Measurements from ENCODE around the gene CORO1C.

Gene CORO1C

DNA sequence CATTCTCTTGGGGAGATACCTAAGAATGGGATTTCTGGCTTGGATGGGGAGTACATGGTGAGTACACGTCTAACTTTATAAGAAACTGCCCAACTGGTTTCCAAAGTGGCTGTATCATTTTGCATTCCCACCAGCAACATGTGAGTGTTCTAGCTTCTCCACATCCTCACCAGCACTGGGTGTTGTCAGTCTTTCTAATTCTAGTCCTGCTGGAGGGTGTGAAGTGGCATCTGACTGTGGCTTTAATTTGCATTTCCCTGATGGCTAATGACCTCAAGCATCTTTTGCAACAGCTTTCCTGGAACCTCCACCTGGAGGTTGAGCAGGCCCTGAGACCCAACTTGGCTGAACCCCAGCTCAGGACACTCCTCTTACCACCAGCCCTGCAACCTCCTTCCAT lies 115.4 kb downstream of the CORO1C start:
- no peak for DNase-seq (ENCODE audit: low spot score)

DNA sequence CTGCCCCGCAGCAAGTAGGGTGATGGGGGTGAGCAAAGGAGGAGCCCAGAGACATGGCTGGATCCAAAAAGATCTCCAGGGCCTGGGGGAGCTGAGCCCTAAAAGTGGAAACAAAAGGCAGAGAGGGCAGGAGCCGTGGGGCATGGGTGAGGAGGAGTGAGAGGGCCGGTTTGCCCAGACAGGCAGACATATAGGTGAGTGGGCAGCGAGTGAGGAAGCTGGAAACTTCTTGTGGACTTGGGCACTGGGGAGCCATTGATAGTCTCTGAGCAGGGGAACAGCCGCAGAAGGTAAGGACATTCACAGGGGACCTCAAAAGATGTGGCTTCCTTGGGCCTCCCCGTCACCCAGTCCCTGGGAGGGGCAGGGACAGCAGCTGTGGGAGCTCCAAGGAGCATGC lies 116.7 kb downstream of the CORO1C start:
- no peak for DNase-seq (ENCODE audit: low spot score)

DNA sequence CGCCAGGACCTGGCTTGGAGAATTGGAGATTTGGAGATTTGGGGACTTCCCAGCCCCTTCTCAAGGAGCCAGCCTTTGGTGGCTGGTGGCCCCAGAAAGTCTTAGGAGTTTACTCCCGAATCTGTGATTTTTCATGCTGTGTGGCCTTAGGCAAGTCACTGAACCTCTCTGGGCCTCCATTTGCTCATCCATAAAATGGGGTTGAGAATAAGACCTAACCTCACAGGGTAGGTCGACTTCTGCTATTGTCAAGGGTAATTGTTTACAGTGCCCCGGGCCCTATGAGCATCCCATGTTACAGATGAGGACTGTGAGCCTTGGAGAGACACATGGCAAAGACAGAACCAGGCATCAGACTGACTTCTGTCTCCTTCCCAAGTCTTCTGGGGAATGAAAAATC lies 117.3 kb downstream of the CORO1C start:
- no peak for DNase-seq (ENCODE audit: low spot score)

DNA sequence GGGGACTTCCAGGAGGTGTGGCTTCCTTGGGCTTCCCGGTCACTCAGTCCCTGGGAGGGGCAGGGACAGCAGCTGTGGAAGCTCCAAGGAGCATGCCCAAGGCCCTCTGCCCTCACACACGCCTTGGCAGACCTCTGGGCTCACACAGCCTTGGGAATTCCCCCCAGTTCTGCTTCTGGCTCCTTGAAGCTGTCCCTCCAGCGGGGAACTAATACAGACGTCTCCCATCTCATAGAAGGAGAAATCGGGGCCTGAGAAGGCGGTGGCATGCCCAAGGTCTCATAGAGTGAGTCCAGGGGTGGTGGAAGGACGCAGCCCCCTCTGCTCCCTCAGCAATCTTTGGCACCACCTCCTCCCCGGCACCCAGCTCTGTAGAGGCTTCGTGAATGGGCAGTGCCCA lies 117.8 kb downstream of the CORO1C start:
- DNase-seq (ENCODE audit: low spot score) = no peak

DNA sequence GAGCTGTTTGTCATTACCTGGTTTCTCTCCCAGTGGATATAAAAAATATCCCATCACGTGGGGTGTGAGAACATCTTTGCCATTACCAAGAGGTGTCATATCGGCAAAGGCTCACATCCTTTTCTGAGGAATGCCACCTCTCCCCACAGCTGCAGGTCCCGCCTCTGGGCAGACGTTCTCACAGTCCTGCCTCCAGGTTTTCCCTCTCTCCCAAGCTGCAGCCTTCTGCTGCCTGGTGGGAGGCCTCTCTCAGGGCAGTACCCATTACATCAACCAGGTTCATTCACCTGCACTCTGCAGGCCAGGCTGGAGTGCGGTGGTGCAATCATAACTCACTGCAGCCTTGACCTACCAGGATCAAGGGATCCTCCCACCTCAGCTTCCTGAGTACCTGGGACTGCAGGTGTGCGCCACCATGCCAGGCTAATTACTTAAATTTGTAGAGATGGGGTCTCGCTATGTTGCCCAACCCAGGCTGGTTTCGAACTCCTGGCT lies 118.5 kb downstream of the CORO1C start:
- DNase-seq (ENCODE audit: low spot score) = no peak

DNA sequence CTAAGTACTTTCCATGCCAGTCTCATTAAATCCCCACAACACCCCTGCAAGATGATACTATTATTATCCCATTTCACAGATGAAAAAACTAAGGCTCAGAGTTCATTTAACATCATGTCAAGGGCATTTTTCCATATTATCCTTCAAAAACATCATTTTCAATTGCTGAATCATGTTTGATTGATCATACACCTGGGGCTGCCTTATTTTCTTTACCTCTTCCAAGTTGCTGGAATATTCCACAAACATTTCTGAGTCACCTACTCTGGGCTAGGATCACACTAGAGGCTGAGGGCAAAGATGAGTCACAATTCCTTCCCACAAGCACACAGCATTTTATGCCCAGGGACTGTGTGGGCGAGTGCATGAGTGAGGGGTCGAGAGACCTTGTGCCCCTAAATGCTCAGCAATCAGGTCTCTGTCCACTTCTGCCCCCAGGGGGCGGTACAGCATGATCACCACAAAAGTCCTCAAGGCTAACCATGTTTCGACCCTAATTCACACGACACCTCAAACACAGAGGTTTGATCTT lies 119.4 kb downstream of the CORO1C start:
- DNase-seq (ENCODE audit: low spot score) = no peak

DNA sequence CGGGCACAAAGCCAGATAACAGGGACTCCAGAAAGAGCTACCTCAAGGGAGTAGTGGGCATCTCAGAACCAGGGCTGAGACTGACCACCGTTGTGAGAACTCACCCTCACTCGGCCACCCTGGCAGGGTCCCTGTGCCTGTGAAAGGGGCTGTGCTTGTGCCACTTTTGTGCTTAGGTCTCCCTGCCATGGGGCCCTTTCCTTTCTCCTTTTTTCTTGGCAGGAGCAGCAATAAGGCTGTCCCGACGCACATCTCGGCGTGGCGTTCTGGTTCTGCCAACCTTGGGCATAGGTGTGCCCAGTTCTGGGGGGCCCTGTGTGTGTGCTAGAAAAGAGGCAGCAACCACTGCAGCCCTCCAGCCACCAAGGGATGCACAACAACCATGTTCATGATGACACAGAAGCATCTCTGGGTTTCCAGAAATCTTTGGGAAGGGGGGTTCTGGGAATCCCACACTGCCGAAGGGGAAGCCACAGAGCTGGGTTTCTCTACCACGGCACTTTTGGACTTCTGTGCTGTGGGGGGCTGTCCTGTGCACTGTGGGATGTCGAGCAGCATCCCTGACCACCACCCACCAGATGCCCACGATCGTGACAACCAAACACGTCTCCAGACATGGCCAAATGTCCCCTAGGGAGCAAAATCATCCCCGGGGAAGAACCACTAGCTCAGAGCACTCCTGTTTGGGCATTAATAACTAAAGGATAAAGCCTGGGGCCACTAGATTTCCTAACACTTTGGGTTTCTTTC lies 120.3 kb downstream of the CORO1C start:
- DNase-seq (ENCODE audit: low spot score) = no peak

DNA sequence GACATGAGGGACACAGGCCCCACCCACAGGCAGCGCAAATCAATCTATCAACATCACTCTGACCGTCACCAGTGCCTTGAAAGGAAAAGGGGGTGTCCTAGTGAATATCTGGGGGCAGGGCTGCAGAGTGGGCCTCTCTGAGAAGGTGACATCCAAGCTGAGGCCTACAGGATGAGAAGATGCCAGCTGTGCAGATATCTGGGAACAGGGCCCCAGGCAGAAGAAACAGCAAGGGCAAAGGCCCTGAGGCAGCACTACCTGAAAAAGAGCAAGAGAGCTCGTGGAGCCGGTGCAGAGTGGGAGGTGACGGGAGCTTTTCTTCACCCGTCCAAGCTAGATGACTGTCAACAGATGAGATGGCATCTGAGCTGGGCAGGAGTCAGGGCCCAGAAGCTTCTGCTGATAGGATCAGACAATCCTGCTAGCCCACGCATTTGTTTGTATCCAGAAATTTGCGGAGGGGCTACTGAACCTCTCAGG lies 120.9 kb downstream of the CORO1C start:
- DNase-seq (ENCODE audit: low spot score) = no peak

DNA sequence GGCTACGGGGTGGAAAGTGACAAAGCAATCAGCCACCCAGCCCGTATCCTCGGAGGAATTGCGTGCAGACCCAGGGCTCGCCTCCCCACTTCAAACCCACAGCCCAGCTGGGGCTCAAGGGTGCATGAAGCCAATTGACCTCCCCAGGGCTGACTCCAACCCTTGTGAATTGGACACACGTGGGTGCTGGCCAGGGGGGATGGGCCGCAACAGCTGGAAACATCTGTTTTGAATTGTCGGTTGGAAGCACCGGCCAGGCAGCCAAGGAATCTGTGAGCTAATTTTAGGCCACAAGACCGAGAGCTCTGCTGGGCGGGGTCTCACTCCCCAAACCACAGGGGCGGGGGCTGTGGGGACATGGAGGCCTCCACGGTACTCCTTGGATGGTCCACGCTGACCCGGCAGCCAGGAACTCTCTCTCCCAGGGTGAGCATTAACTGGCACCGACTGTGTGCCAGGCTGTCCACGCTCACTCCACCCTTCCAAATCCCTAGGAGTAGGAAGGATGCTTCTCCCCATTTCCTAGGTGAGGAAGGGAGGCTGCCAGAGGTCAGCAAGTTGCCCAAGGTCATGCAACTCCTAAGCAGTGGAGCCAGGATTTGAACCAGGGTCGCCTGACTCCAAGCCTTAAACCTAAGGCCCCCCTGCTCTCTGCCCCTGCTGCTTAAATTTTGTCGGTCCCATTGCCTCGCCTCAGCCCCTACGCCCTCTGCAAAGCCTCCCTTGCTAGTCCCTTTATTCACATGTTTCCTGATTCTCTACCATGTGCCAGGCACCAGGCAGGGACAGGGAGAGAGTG lies 121.6 kb downstream of the CORO1C start:
- no peak for DNase-seq (ENCODE audit: low spot score)

DNA sequence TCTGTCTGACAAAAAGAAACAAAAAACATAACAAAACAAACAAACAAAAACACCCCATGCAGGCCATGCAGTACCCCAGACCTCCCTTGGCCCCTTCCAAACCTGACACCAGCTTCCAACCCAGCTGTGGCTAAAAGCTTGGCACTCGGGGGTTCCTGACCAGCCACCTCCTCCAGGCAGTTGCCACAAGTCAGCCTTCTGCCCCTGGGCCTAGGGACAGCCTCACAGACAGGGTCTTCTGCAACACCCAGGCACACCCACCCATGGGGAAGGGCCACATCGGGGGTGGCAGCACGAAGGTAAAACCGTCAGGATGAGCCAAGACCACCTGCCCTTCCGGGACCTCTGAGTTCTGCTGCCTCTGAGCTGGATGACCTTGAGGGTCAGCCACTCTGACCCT lies 122.7 kb downstream of the CORO1C start:
- DNase-seq (ENCODE audit: low spot score) = no peak

DNA sequence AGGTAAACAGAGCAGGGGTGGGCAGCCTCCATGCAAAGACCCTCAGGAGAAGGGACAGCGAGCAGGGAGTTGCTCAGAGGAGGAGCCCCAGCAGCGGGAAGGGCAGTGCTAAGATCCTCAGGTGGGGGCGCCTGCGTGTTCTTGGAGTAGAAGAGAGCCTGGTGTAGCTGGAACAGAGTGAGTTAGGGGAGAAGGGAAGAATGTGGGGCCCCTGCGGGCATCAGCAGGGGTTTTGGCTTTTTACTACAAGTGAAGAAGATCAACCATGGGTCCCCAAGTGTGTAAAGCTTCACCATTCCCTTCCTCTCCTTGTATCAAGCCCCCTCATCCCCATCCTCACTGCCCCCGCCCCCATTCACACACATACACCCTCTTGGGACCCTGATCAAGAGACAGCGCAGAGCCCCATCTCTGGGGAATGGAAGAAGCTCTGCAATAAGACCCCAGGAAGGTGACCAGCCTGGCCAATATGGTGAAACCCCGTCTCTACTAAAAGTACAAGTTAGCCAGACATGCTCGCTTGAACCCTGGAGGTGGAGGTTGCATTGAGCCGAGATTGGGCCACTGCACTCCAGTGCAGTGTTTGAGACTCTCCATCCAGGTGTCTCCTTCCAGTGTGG lies 123.2 kb downstream of the CORO1C start:
- no peak for DNase-seq (ENCODE audit: low spot score)

DNA sequence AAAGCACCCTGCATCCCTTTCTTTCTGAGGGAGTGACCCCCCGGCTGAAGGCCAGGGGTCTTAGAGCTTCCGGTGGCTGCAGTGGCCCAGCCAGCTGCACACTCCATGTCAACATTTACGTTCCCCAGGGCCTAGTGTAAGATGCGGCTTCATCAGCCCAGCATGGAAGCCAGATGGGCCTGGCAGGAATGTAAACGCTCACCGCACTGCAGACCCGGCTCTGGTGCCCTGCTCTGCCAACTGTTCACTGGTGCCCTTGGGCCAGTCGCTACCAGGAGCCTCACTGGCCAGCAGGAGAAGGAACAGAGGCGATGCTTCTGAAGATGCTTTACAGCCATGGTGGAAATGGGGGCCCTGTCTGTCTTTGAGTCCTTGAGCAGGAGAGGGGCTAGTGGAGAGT lies 124.8 kb downstream of the CORO1C start:
- DNase-seq (ENCODE audit: low spot score) = no peak

DNA sequence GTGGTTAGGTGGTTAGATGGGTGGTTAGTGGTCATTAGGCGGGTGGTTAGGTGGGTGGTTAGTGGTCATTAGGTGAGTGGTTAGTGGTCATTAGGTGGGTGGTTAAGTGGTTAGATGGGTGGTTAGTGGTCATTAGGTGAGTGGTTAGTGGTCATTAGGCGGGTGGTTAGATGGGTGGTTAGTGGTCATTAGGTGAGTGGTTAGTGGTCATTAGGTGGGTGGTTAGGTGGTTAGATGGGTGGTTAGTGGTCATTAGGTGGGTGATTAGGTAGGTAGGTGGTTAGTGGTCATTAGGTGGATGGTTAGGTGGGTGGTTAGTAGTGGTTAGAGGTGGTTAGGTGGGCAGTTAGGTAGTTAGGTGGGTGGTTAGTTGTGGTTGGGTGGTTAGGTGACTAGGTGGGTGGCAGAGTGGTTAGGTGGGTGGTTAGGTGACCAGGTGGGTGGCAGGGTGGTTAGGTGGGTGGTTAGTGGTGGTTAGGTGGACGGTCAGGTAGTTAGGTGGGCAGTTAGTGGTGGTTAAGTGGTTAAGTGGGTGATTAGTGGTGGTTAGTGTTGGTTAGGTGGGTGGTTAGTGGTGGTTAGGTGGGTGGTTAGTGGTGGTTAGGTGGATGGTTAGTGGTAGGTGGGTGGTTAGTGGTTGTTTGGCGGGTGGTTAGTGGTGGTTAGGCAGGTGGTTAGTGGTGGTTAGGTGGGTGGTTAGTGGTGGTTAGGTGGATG lies 125.5 kb downstream of the CORO1C start:
- DNase-seq (ENCODE audit: low spot score) = no peak

DNA sequence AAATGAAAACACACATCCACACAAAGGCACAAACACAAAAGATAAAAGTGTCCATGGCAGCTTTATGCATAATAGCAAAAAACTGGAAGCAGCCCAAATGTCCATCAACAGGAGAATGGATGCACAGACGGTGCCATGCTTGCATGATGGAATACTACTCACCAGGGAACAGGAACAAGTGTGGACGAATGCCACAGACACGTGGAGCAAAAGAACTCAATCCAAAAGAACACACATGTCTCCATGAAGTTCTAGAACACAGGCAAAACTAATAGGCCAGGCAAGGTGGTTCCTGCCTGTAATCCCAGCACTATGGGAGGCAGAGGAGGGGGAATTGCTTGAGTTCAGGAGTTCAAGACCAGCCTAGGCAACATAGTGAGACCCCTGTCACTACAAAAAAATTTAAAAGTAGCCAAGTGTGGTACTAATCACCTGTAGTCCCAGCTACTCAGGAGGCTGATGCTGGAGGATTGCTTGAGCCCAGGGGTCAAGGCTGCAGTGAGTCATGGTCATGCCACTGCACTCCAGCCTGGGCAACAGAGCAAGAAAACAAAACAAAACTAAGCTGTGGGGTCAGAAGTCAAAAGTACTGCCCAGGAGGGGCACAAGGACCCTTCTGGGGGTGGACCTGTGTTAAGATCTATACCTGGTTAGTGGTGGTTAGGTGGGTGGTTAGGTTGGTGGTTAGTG lies 126.2 kb downstream of the CORO1C start:
- no peak for DNase-seq (ENCODE audit: low spot score)

DNA sequence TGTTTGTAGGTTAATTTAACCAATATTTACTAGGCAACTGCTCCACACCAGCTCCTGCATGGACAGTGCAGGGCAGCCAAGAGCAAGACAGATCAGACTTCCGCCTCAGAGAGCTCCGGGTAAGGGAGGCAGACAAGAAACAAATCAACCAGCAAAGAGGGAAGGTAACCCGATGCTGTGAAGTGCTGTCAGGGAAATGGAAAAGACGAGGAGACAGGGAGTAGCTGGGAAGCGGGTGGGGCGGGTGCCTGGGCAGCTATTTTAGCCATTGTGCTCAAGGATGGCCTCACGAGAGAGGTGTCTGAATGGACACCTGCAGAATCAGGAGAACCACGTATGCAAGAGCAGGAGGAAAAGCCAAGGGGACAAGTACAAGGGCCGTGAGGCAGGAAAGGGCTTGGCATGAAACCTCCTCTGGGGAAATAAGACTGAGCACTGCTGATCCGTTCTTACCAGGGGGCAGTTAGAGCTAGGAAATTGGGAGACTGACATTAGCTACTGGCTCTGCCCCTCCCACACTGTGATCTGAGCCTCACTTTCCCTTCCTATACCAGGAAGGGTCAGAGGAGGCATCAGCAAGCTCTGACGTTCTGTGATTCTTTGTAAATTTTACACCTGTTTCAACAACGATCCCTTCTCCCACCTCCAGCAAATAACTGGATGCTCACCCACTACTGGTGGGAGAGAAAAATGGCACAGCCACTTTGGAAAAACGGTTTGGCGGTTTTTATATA lies 126.9 kb downstream of the CORO1C start:
- DNase-seq (ENCODE audit: low spot score) = no peak

DNA sequence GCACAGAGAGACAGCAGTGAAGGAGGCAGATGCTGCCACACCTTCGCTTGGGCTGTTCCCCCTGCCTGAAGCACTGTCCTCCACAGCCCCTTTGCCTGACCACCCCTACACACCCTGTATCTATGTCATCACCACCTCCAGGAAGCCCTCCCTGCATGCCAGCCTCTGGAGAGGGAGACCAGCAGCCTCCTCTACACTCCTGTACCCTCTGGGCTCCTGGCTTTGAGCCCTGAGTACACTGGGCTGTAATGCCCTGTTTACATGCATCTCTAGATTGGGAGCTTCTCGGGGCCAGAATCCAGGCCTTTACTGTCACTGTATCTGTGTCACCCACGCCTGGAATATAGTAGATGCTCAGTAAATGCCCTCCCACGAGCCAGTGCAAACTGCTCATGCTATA lies 127.6 kb downstream of the CORO1C start:
- DNase-seq (ENCODE audit: low spot score) = no peak

DNA sequence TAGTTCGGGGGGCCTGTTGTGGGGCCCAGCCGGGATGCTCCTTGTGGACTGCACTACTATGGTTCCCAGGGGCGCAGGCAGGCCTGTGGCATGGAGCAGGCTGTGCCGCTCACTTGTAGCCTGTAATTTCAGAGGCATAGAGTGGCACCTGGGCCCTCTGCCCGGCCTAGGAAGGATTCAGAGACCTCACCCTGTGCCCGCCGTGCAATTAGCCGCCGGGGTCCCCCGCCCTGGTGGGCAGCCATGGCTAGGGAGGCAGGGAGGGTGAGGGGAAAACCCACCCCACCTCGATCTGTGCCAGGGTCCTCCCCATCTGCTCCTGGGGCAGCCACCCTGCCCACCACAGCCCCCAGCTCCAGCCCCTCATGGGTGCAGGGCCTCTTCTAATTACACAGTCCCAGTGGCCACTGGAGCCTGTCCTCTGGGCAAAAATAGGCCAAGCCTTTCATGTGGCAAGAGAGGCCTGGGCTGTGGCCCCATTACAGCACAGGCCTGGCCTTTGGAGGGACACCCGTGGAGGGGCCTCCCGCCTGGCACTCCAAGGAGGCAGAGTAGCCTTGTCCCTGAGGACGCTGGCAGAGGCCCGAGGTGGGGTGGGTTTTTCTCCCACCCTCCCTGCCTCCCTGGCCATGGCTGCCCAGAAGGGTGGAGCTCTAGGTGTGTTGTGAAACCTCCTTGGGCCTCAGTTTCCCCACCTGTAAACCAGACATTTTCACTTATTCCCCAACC lies 128.2 kb downstream of the CORO1C start:
- DNase-seq (ENCODE audit: low spot score) = no peak

DNA sequence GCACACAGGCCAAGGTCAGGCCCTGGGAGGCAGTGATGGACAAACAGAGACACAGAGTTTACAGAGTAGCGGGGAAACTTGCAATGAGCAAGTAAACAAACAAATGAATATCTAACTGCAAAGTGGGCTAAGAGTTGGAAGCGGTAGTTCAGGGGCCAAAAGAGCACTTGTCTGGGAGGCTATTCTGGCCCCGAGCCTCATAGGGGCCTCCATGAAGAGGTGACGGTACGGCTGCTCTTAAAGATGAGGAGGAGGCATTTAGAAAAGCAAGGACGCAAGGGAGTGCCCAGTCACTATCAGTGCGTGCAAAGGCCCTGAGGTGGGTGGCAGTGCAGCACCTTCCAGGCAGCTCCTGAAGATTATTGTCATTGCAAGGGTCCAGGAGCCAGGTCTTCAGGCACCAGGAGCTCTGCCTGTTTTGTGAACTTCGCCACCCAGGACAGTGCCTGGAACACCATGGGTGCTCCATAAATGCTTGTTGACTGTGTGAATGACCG lies 129.1 kb downstream of the CORO1C start:
- DNase-seq (ENCODE audit: low spot score) = no peak

DNA sequence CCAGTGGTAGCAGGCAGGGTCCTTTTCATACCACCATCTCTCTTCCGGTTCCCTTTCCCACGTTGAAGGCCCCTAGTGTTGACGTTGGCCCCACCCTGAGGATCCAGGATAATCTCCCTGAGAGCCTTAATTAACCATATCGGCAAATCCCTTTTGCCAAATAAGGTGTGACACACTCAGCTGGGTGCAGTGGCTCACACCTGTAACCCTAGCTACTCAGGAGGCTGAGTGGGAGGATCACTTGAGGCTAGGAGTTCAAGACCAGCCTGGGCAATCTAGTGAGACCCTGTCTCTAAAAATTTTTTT lies 130.7 kb downstream of the CORO1C start:
- no peak for DNase-seq (ENCODE audit: low spot score)
